ENCODE measurements around the gene SLX4.

GRCh38 chr16:3612510-3613466 lies 1.4 kb upstream of the SLX4 start:
- TF ChIP-seq POLR2AphosphoS5 (IDR thresholded peaks at IDR 0.05; ENCODE audit: low read depth, low read length) = no peak
- TF ChIP-seq POLR2A (IDR thresholded peaks at IDR 0.05; ENCODE audit: low read depth, low read length) = no peak
